GM12891 (cell line): Measurements from ENCODE around the gene PKNOX1.
"Not testable (repeated sequence)": the region's sequence is repeated elsewhere in the genome, so short reads cannot be mapped to it uniquely, and the experiment has no call there.

Experiments used
- PAX5 ChIP-seq: IDR thresholded peaks from 2 replicates; pipeline ENCODE4 v1.6.1; 2011; ENCODE audit warnings: low read length, moderate library complexity, mild to moderate bottlenecking; ENCODE audit not compliant: insufficient read depth, severe bottlenecking
- POLR2A ChIP-seq: IDR thresholded peaks from 2 replicates; pipeline ENCODE4 v1.6.1; 2011; ENCODE audit warnings: low read depth, low read length, control low read depth
- POLR2AphosphoS5 ChIP-seq: IDR thresholded peaks from 2 replicates; pipeline ENCODE4 v1.6.1; 2011; ENCODE audit warnings: low read depth, low read length, control low read depth
- SPI1 ChIP-seq: IDR thresholded peaks from 2 replicates; pipeline ENCODE4 v1.6.1; 2011; ENCODE audit warnings: low read depth, low read length, control low read depth
- TAF1 ChIP-seq: IDR thresholded peaks from 2 replicates; pipeline ENCODE4 v1.6.1; 2011; ENCODE audit warnings: low read depth, low read length, control low read depth

DNA sequence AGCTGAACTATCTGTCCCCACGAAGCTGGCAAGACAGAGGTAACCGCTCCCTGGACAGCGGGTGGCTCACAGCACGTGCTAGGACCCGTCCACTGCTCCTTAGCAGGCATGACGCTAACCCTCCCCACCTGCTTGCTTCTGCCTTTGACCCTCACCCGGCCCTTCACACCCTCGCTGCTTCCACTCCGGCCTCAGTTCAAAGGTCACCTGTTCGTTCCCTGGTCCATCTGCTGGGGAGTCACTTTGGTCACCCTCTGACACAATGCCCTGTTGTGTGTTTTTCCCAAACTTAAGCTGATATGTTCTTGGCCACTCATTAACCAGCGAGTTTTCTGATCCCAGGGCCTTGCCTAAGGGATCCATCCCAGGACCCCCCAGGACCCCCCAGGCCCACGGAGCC lies 93.7 kb downstream of the PKNOX1 start:
- TF ChIP-seq POLR2AphosphoS5, POLR2A, SPI1, TAF1, PAX5: not testable (repeated sequence)
